B cell (primary cell): Measurements from ENCODE around the gene ERC1. TPM values are rescaled to one million over a fixed set of nuclear protein-coding genes. Genes with fewer than 3 reads are reported as not detected.

Source experiments
- ATAC-seq: fragments of 200-7000 bp; cut with Tn5 transposase; one replicate; pipeline ENCODE4 v1.10.0; 2021; ENCODE audit warnings: low read depth, mild to moderate bottlenecking, moderate number of reproducible peaks, moderate library complexity
- CTCF ChIA-PET: fragments of 350-600 bp; sonication (Branson Sonifier 250); formaldehyde crosslinking; loops from one replicate; lab custom pipeline; 2021; ENCODE audit warnings: antibody characterized with exemption, inconsistent platforms; lab: Charles Lee
- POLR2A ChIA-PET: fragments of 350-600 bp; sonication (Branson Sonifier 250); formaldehyde crosslinking; loops from one replicate; lab custom pipeline; 2021; ENCODE audit warnings: antibody characterized with exemption; lab: Charles Lee
- DNase-seq: peaks from one replicate; pipeline ENCODE4 v3.0.0; 2013
- H2AFZ ChIP-seq: 2 replicates; pipeline ENCODE4 v1.6.1; 2012; ENCODE audit warnings: mild to moderate bottlenecking, low read depth, low read length; ENCODE audit not compliant: insufficient read depth, poor library complexity, severe bottlenecking
- H3K27ac ChIP-seq, 2 donors: 1 replicate in 1 of 2; 2 replicates in 1 of 2; pipeline ENCODE4 v1.5.1; 2012 to 2013; ENCODE audit warnings: low read length in 2 of 2, mild to moderate bottlenecking in 2 of 2, moderate library complexity in 1 of 2
- H3K27me3 ChIP-seq, 4 experiments: fragments of 200-600 bp in 1 of 4; sonication (generic) in 1 of 4; replicated peaks in 1 of 4; 1 replicate in 2 of 4; 2 replicates in 2 of 4; pipeline versions ENCODE4 v1.6.1 to v1.7.0; 2013 to 2016; ENCODE audit warnings: low read length in 3 of 4, mild to moderate bottlenecking in 2 of 4, mixed read lengths in 1 of 4, moderate library complexity in 1 of 4; ENCODE audit not compliant: insufficient read depth in 4 of 4, control insufficient read depth in 3 of 4; ENCODE audit errors: control extremely low read depth in 1 of 4
- H3K36me3 ChIP-seq, 2 experiments: replicated peaks in 1 of 2; 1 replicate in 1 of 2; 2 replicates in 1 of 2; pipeline versions ENCODE4 v1.6.1 to v1.7.1; 2013; ENCODE audit warnings: low read length in 1 of 2; ENCODE audit not compliant: insufficient read depth in 2 of 2, control insufficient read depth in 1 of 2; ENCODE audit errors: control extremely low read depth in 1 of 2, extremely low read depth in 1 of 2
- H3K4me1 ChIP-seq, 2 donors: fragments of 200-600 bp in 1 of 2; sonication (generic) in 1 of 2; 1 replicate in 1 of 2; 2 replicates in 1 of 2; pipeline versions ENCODE4 v1.5.1 to v1.6.1; 2013 to 2017; ENCODE audit warnings: low read length in 2 of 2; ENCODE audit not compliant: control insufficient read depth in 2 of 2, insufficient read depth in 2 of 2
- H3K4me2 ChIP-seq: replicated peaks from 2 replicates; pipeline ENCODE3; 2012; ENCODE audit warnings: mild to moderate bottlenecking, low read depth, low read length; ENCODE audit not compliant: poor library complexity, severe bottlenecking
- H3K4me3 ChIP-seq, 5 experiments: fragments of 200-600 bp in 1 of 5; sonication (generic) in 1 of 5; 1 replicate in 3 of 5; 2 replicates in 2 of 5; pipeline versions ENCODE4 v1.5.1 to v1.7.0; 2011 to 2016; ENCODE audit warnings: low read length in 4 of 5, mild to moderate bottlenecking in 4 of 5, low read depth in 2 of 5, control low read depth in 1 of 5, moderate library complexity in 1 of 5; ENCODE audit not compliant: insufficient read depth in 1 of 5; ENCODE audit errors: control extremely low read depth in 1 of 5, extremely low read depth in 1 of 5
- H3K79me2 ChIP-seq: fragments of 200-600 bp; sonication (generic); one replicate; pipeline ENCODE4 v1.6.0; 2016; ENCODE audit warnings: low read length; ENCODE audit not compliant: control insufficient read depth, insufficient read depth
- H3K9ac ChIP-seq: fragments of 200-600 bp; sonication (generic); 2 replicates; pipeline ENCODE4 v1.6.1; 2017; ENCODE audit warnings: mild to moderate bottlenecking, low read length, moderate library complexity
- H3K9me3 ChIP-seq, 3 donors: one replicate each; pipeline versions ENCODE4 v1.6.1 to v1.7.1; 2013; ENCODE audit warnings: low read length in 2 of 3; ENCODE audit not compliant: control insufficient read depth in 2 of 3, insufficient read depth in 1 of 3; ENCODE audit errors: control extremely low read depth in 1 of 3
- H4K20me1 ChIP-seq: 2 replicates; pipeline ENCODE4 v1.6.0; 2012; ENCODE audit warnings: mild to moderate bottlenecking, low read length; ENCODE audit not compliant: insufficient read depth, control insufficient read depth, poor library complexity, severe bottlenecking
- H3K27ac Mint-ChIP-seq: one replicate; pipeline ENCODE4 v1.8.0; 2021; ENCODE audit warnings: mixed read lengths
- H3K27me3 Mint-ChIP-seq: one replicate; pipeline ENCODE4 v1.8.0; 2021; ENCODE audit warnings: mixed read lengths
- H3K4me1 Mint-ChIP-seq: one replicate; pipeline ENCODE4 v1.8.0; 2021; ENCODE audit warnings: mixed read lengths
- H3K4me3 Mint-ChIP-seq: one replicate; pipeline ENCODE4 v1.8.0; 2021; ENCODE audit warnings: mixed read lengths
- H3K9me3 Mint-ChIP-seq: one replicate; pipeline ENCODE4 v1.8.0; 2022; ENCODE audit warnings: mixed read lengths; ENCODE audit not compliant: insufficient read depth
- EZH2 ChIP-seq: IDR thresholded peaks from 2 replicates; pipeline ENCODE4 v1.6.1; 2012; ENCODE audit warnings: borderline replicate concordance, low read depth, mild to moderate bottlenecking, moderate library complexity, low read length; ENCODE audit not compliant: insufficient read depth, poor library complexity, severe bottlenecking
- WGBS: methylation state at CpG from one replicate; pipeline ENCODE4 v1.1.5; 2013; ENCODE audit warnings: missing lambda C conversion rate; ENCODE audit not compliant: insufficient coverage; 5-methylcytosine and 5-hydroxymethylcytosine counted together
- intact Hi-C: fragments of 100-400 bp; cut with micrococcal nuclease; formaldehyde crosslinking; loops from one replicate; pipeline ENCODE4 v1.10.0; 2022
- polyA plus RNA-seq: library from polyadenylated mRNA; depleted of rRNA; stranded (reverse); fragments of >200 nt; gene quantifications from 2 replicates; pipeline ENCODE4 v1.2.3, GENCODE V29; 2012
- total RNA-seq, 2 donors: library from RNA; stranded (reverse); fragments of 120-200 nt in 1 of 2; gene quantifications; 1 replicate in 1 of 2; 2 replicates in 1 of 2; pipeline versions ENCODE4 v1.2.3 to v1.2.4, GENCODE V29; 2013 to 2022
- TF ChIP-seq, protein P1 (sequence below): fragments of 200-600 bp; IDR thresholded peaks from one replicate; pipeline ENCODE4 v1.8.0; 2022; ENCODE audit warnings: antibody characterized with exemption, mild to moderate bottlenecking

ERC1 gene
- total and polyA plus RNA-seq, 2 donors (not counting 1 experiment from before 2014, with no cell fraction given) = 4.0 to 77.6 TPM

DNA sequence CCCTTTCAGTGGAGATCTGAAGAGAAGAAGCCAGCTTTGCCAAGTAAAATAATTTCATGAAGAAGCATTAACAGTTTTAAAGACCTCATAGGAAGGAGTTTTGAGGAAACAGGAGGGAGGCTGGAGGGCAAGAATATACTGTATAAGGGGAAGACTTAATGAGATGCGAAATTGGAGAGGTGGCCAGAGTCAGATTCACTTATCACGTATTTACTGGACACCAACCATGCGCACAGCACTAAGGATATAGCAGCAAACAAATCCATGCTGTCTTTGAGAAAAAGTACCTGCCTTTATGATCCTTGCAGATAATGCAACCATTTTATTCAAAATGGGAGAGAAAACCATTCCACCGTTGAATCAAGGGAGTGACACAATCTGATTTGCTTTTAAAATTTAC, 100.3 kb downstream of the ERC1 start:
- Histone ChIP-seq H3K79me2 (peaks cover 39% of the 10 kb centered on the region), H3K4me1 (no peaks in the 10 kb centered on the region), H3K4me3 (no peak overlapping the region), H3K4me2 (no peak overlapping the region), H2AFZ (no peak overlapping the region), H3K27ac (no peak overlapping the region), H3K27me3 (no peaks in the 10 kb centered on the region), H3K9me3 (no peaks in the 10 kb centered on the region), H3K36me3 (no peaks in the 10 kb centered on the region), H4K20me1 (peaks cover 6% of the 10 kb centered on the region), H3K9ac (no peak overlapping the region)
- CTCF ChIA-PET = interaction anchor here (1.0 kb wide), 1 partner anchor 516 kb away, joined by 3 read pairs; no protein-coding TSS in a partner anchor
- TF ChIP-seq, protein P1, sequence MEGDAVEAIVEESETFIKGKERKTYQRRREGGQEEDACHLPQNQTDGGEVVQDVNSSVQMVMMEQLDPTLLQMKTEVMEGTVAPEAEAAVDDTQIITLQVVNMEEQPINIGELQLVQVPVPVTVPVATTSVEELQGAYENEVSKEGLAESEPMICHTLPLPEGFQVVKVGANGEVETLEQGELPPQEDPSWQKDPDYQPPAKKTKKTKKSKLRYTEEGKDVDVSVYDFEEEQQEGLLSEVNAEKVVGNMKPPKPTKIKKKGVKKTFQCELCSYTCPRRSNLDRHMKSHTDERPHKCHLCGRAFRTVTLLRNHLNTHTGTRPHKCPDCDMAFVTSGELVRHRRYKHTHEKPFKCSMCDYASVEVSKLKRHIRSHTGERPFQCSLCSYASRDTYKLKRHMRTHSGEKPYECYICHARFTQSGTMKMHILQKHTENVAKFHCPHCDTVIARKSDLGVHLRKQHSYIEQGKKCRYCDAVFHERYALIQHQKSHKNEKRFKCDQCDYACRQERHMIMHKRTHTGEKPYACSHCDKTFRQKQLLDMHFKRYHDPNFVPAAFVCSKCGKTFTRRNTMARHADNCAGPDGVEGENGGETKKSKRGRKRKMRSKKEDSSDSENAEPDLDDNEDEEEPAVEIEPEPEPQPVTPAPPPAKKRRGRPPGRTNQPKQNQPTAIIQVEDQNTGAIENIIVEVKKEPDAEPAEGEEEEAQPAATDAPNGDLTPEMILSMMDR = no peak
- no peak for TF ChIP-seq EZH2
- 56% methylated on average over 1 of the region's 4 CpGs for WGBS
- no peak for ATAC-seq
- DNase-seq = no peak
- Mint-ChIP-seq H3K4me3 (no peak overlapping the region), H3K27me3 (no peaks in the 10 kb centered on the region), H3K4me1 (no peaks in the 10 kb centered on the region), H3K27ac (no peak overlapping the region), H3K9me3 (no peaks in the 10 kb centered on the region)
- POLR2A ChIA-PET = interaction anchor here (1.0 kb wide), 1 partner anchor 11 kb away, joined by 3 read pairs; no protein-coding TSS in a partner anchor
- intact Hi-C loops = loop anchor here (5.0 kb wide), 2 partner anchors 274 to 524 kb away; no protein-coding TSS in a partner anchor

DNA sequence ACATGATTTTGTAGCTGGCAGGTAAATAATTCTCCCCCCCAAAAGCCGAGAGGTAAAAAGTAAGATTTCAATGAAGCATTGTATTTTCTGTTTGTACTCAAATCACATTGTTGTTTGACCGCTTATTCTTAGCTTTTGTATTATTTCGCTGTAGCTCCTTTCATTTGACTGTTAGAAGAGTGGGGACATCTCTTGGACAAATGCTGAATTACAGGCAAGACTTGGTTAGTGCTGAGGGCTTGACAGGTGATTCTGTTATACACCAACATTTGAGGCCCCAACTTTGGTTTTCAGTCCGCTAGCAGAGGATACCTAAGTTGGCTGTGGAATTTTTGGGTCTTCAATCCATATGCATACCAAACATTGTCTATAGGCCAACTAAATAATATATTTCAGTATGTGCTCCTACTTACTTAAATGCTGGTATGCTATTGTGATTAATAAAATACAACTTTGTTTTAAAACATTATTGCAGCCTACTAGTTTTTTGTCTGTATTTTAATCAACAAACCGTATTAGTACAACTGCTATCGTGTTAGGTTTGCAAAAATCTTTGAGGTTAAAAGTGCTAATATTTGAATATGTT, 102.2 kb downstream of the ERC1 start:
- ATAC-seq (peak; percentile 67), DNase-seq (peak; percentile 65)
- Histone ChIP-seq H3K4me1 (no peaks in the 10 kb centered on the region), H3K9me3 (no peaks in the 10 kb centered on the region), H3K27ac (no peak overlapping the region), H4K20me1 (peaks cover 12% of the 10 kb centered on the region), H2AFZ (no peak overlapping the region), H3K4me3 (no peak overlapping the region), H3K4me2 (no peak overlapping the region), H3K27me3 (no peaks in the 10 kb centered on the region), H3K79me2 (peaks cover 54% of the 10 kb centered on the region), H3K36me3 (no peaks in the 10 kb centered on the region), H3K9ac (no peak overlapping the region)
- Mint-ChIP-seq H3K4me1 (peaks cover 1% of the 10 kb centered on the region), H3K27ac (no peak overlapping the region), H3K4me3 (no peak overlapping the region), H3K27me3 (no peaks in the 10 kb centered on the region), H3K9me3 (no peaks in the 10 kb centered on the region)
- TF ChIP-seq, protein P1 = peak; percentile 76
- no peak for TF ChIP-seq EZH2
- ChIA-PET POLR2A (no interaction called here), CTCF (interaction anchor here (0.6 to 2.0 kb wide), 27 partner anchors 10 to 523 kb away, joined by 3 to 24 read pairs (median 4); partner anchors contain the start of genes ERC1 and RAD52)
- 33% methylated on average over 3 of the region's 6 CpGs for WGBS
- intact Hi-C loops = loop anchor here (5.0 kb wide), 2 partner anchors 276 to 526 kb away; no protein-coding TSS in a partner anchor
